Fibroblast of mammary gland (primary cell): ENCODE measurements around the gene LIMA1.

Source experiments
- DNase-seq: peaks from one replicate; pipeline ENCODE4 v3.0.0-alpha.2; 2010; ENCODE audit warnings: low read depth
- H3K4me3 ChIP-seq: 2 replicates; pipeline ENCODE4 v1.5.1; 2011; ENCODE audit warnings: low read depth, mild to moderate bottlenecking, low read length, moderate library complexity; ENCODE audit not compliant: control insufficient read depth
- TF ChIP-seq, protein P1 (sequence below): conservative IDR thresholded peaks from 2 replicates; pipeline ENCODE4 v1.5.1; 2011; ENCODE audit warnings: low read depth, low read length, inconsistent platforms; ENCODE audit not compliant: control insufficient read depth, insufficient read depth

Gene LIMA1

DNA sequence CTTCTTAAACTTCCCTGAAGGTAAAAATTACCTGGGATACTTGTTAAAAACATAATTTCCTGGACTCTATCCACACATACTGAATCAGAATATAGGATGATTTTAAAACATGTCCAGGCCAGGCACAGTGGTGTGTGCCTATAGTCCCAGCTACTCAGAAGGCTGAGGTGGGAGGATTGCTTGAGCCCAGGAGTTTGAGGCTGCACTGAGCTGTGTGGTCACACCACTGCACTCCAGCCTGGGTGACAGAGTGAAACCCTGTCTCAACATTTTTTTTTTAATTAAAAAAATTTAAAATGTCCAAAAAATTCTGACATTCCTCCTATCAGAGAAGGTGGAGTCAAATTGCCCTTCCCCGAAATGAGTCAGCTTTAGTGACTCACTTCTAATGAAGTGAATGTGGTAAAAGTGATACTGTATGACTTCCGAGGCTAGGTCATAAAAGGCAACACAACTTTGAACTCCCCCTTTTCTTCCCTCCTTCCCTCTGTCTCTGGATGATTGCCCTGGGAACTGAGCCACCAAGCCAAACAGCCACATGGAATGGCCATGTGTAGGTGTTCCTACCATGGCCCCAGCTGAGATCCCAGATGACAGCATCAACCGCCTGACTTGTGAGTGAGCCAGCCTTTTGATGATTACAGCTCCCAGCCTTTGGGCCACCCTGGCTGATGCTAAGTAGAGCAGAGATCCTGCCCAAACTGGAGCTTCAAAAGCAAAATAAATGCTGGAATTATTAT lies 36.3 kb downstream of the LIMA1 start:
- peak; percentile 100 for DNase-seq
- no peak overlapping the region for H3K4me3 ChIP-seq
- TF ChIP-seq, protein P1, sequence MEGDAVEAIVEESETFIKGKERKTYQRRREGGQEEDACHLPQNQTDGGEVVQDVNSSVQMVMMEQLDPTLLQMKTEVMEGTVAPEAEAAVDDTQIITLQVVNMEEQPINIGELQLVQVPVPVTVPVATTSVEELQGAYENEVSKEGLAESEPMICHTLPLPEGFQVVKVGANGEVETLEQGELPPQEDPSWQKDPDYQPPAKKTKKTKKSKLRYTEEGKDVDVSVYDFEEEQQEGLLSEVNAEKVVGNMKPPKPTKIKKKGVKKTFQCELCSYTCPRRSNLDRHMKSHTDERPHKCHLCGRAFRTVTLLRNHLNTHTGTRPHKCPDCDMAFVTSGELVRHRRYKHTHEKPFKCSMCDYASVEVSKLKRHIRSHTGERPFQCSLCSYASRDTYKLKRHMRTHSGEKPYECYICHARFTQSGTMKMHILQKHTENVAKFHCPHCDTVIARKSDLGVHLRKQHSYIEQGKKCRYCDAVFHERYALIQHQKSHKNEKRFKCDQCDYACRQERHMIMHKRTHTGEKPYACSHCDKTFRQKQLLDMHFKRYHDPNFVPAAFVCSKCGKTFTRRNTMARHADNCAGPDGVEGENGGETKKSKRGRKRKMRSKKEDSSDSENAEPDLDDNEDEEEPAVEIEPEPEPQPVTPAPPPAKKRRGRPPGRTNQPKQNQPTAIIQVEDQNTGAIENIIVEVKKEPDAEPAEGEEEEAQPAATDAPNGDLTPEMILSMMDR = no peak

DNA sequence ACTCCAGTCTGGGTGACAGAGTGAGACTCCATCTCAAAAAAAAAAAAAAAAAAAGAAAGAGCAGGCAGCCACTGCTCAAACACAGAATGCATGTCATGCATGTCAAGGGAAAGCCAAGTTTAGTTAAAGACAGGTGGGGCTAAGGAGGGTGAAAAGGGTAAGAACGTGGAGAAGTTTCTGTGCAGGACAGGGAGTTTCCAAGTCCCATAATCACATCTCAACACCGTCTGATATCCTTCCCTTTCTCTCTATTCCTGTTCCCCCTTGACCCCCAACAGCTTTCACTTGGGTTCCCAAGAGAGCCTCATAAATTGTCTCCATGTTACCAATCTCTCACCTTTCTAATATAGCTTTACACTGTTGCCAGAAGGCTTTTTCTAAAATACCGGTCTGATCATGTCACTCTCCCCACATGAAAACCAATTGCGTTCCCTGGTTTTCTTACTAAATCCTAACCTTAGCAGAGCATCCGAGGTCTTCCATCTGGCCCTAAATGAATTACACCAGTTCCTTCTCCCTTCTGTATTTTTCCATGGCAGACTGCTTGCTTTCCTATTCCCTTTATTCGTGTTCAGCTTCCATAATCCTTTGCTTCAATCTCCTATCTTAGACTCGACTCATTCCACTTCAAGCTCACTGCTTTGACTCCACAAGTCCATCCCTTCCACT lies 37.0 kb downstream of the LIMA1 start:
- H3K4me3 ChIP-seq = no peak overlapping the region
- peak; percentile 39 for DNase-seq
- TF ChIP-seq, protein P1 = no peak

- TF ChIP-seq, protein P1 = no peak
- no peak for DNase-seq
- H3K4me3 ChIP-seq = no peak overlapping the region
Measured at GRCh38 chr12:50243507-50243906, 39.8 kb downstream of the LIMA1 start.

DNA sequence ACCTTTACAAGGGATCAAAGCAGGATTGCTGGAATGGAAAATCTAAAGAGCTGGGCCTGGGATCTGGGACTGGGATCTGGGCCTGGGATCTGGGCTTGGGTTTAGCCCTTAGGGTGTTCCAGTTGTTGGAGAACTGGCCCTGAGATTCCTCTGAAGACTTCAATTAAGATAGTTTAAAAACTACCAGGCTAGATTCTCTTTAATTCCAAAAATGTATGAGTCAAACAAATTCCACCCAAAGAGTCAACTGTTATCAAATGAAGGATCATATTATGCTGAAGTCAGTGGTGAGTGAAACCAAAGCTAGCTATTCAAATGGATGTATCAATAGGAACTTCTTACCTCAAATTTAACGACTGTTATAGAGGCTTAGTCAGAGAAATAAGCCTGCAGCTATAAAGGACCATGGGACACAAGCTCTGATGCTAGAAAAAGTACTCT lies 40.5 kb downstream of the LIMA1 start:
- TF ChIP-seq, protein P1 = no peak
- peak; percentile 59 for DNase-seq
- no peak overlapping the region for H3K4me3 ChIP-seq

DNA sequence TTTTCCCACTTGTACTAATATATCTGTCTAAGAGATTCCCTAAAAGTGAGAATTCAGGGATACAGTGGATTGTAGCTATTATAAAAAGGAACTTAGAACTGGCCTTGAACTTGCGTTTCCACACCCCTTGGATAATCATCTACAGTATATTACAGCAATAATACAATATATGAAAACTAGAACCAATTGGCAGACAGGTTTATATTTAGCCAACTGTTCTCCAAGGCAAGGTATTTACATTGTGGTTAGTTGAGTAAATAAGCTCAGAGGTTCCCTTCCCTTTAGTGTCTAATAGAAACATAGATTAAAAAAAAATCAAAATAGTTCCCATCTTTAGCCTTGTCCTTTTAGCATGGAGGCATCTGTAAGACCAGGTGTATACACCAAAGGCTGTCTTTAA lies 42.1 kb downstream of the LIMA1 start:
- DNase-seq = no peak
- TF ChIP-seq, protein P1 = no peak
- H3K4me3 ChIP-seq = no peak overlapping the region

GRCh38 chr12:50240792-50241114 lies 42.6 kb downstream of the LIMA1 start:
- H3K4me3 ChIP-seq = no peak overlapping the region
- TF ChIP-seq, protein P1 = no peak
- no peak for DNase-seq
